Astrocyte of the cerebellum (primary cell): Measurements from ENCODE around the gene RAD51D.

Source experiments
- DNase-seq: peaks from one replicate; pipeline ENCODE4 v3.0.0-alpha.2; 2011; ENCODE audit warnings: low read depth
- H3K4me3 ChIP-seq: 2 replicates; pipeline ENCODE4 v1.5.1; 2011; ENCODE audit warnings: mild to moderate bottlenecking, low read depth, low read length, moderate library complexity
- in situ Hi-C: cut with HindIII; loops from 2 replicates; pipeline ENCODE4 v1.10.0; 2017; ENCODE audit warnings: low sequenced_read_pairs
- TF ChIP-seq, protein P1 (sequence below): IDR thresholded peaks from 2 replicates; pipeline ENCODE4 v1.5.1; 2012; ENCODE audit warnings: low read length, low read depth, moderate library complexity, mild to moderate bottlenecking; ENCODE audit errors: missing control alignments

RAD51D gene

GRCh38 chr17:35063514-35064223, 56.0 kb downstream of the RAD51D start, which contains the start of gene RFFL:
TSS of gene RFFL (minus strand) at chr17:35063707. CDS start at chr17:35026553, 37,154 bp downstream.
- in situ Hi-C loops, result no loop called here
- TF ChIP-seq, protein P1, sequence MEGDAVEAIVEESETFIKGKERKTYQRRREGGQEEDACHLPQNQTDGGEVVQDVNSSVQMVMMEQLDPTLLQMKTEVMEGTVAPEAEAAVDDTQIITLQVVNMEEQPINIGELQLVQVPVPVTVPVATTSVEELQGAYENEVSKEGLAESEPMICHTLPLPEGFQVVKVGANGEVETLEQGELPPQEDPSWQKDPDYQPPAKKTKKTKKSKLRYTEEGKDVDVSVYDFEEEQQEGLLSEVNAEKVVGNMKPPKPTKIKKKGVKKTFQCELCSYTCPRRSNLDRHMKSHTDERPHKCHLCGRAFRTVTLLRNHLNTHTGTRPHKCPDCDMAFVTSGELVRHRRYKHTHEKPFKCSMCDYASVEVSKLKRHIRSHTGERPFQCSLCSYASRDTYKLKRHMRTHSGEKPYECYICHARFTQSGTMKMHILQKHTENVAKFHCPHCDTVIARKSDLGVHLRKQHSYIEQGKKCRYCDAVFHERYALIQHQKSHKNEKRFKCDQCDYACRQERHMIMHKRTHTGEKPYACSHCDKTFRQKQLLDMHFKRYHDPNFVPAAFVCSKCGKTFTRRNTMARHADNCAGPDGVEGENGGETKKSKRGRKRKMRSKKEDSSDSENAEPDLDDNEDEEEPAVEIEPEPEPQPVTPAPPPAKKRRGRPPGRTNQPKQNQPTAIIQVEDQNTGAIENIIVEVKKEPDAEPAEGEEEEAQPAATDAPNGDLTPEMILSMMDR, result peak; percentile 13
- DNase-seq, result peak; percentile 94
- H3K4me3 ChIP-seq, result no peak within 1 kb of the TSS

- TF ChIP-seq, protein P1, result no peak
- DNase-seq, result no peak
- H3K4me3 ChIP-seq, result no peak overlapping the region
- in situ Hi-C loops, result no loop called here
Measured at GRCh38 chr17:35062308-35062707, 57.4 kb downstream of the RAD51D start.

DNA sequence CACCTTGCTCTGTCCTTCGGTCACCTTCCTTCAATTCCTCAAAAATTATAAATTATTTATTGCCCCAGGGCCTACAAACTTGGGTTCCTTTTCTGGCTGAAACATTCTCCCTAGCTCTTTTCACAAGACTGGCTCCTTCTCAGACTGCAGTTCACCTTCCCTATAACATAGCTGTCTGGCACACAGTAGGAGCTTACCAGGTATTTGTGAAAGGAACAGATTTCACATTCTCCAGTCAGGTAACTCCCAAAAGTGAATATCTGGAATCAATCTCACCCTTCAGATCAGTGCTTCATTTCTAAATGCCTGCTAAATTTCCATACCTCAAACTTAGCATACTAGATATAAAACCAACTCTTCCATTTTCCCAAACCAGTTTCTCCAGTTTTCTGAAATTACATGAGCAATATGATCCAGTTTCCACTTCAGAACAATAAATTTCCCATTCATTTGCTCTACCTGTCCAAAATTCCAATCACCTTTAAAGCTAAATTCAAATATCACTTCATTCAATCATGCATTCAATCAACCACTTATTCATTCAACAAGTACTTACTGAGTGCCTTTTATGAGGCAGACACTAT, 62.2 kb downstream of the RAD51D start:
- DNase-seq, result no peak
- TF ChIP-seq, protein P1, result no peak
- H3K4me3 ChIP-seq, result no peak overlapping the region
- in situ Hi-C loops, result no loop called here

- TF ChIP-seq, protein P1, result no peak
- DNase-seq, result no peak
- in situ Hi-C loops, result no loop called here
- no peak overlapping the region for H3K4me3 ChIP-seq
Measured at GRCh38 chr17:35056013-35056412, 63.6 kb downstream of the RAD51D start.

GRCh38 chr17:35053204-35053603, 66.5 kb downstream of the RAD51D start:
- TF ChIP-seq, protein P1, result no peak
- in situ Hi-C loops, result loop anchor here (5.0 kb wide), 1 partner anchor 41 kb away; no protein-coding TSS in a partner anchor
- no peak overlapping the region for H3K4me3 ChIP-seq
- no peak for DNase-seq

DNA sequence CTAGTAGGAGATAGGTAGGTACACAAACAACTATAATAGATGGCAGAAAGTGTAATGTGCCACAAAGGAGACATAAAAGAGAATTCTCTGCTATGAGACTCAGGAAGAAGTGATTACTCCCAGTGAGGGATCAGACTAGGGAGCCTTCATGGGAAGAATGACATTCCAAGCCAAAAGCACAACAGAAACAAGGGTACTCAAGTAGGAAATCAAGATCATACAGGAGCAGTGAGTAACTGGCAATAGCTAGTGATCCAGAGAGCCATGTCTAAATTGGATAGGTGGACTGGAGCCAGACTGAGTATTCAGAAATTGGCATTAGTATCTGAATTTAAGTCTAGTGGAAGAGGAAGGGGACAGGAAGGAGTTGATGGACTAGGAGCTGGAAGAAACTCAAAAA, 66.9 kb downstream of the RAD51D start:
- DNase-seq, result no peak
- in situ Hi-C loops, result loop anchor here (5.0 kb wide), 1 partner anchor 40 kb away; no protein-coding TSS in a partner anchor
- TF ChIP-seq, protein P1, result no peak
- H3K4me3 ChIP-seq, result no peak overlapping the region
